Cerebellar nuclear complex (tissue), 1 donor: ENCODE results near the gene GNG4.
"Not testable (repeated sequence)": the region's sequence is repeated elsewhere in the genome, so short reads cannot be mapped to it uniquely, and the experiment has no call there.

ENCODE experiments used
- DNase-seq, 2 experiments: peaks; one replicate each; lab custom pipeline; 2025; lab: John Stamatoyannopoulos, UW

Gene GNG4

GRCh38 chr1:235582130-235582529, 67.5 kb downstream of the GNG4 start:
- DNase-seq, result no peak

- no peak for DNase-seq
These were observed 69.7 kb downstream of the GNG4 start for GRCh38 chr1:235579891-235580290.

- DNase-seq, result no peak
These were observed 74.0 kb downstream of the GNG4 start for GRCh38 chr1:235575597-235575996.

GRCh38 chr1:235573880-235574279, 75.7 kb downstream of the GNG4 start:
- DNase-seq, result no peak

DNA sequence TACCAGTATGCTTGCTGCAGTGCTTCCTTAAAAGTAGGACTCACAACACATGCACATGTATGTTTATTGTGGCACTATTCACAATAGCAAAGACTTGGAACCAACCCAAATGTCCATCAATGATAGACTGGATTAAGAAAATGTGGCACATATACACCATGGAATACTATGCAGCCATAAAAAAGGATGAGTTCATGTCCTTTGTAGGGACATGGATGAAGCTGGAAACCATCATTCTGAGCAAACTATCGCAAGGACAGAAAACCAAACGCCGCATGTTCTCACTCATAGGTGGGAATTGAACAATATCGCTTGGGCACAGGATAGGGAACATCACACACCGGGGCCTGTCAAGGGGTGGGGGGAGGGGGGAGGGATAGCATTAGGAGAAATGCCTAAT, 76.6 kb downstream of the GNG4 start:
- not testable (repeated sequence) for DNase-seq

DNA sequence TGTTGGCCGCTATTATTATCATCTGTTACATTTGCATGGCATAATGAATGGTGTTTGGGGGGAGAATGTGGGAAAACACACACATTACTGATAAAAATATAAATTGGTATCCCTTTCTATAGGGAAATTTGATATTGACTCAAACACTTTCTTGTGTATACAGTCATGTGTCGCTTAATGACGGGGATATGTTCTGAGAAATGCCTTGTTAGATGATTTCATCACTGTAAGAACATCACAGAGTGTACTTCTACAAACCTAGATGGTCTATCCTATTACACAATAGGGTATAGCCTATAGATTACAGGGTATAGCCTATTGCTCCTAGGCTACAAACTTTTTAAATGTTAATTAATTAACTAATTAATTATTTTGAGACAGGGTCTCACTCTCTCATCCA, 78.1 kb downstream of the GNG4 start:
- DNase-seq, result no peak

- DNase-seq, result no peak
These were observed 81.6 kb downstream of the GNG4 start for GRCh38 chr1:235567812-235568503.

- no peak for DNase-seq
These were observed 83.5 kb downstream of the GNG4 start for GRCh38 chr1:235566084-235566483.

DNA sequence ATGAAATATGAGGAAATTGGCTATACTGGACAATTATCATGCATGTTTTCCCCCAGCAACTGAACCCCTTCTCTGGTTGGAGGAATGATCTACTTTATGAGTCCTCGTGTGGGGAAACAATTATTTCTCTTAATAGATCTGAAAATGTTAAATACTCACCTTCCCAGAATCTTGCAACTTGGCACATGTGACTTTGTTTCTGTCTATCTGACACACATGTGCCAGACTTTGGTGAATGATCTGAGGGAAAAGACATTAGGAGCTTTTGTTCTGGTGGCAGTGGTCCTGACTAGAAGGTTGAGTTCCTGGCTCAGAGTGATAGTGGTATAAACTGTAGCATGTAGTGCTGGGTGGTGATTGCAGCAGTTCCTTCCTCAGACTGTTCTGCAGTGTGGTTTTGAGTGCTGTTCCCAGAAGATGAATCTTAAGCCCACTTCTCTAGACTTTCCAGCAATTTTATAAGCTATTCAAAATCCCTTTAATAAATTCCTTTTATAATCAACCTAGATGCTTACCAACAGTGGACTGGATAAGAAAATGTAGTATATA, 86.0 kb downstream of the GNG4 start:
- no peak for DNase-seq

GRCh38 chr1:235562589-235562988, 87.0 kb downstream of the GNG4 start:
- DNase-seq, result no peak

- DNase-seq, result no peak
These were observed 90.9 kb downstream of the GNG4 start for GRCh38 chr1:235558621-235559169.

GRCh38 chr1:235557495-235557894, 92.1 kb downstream of the GNG4 start:
- no peak for DNase-seq

DNA sequence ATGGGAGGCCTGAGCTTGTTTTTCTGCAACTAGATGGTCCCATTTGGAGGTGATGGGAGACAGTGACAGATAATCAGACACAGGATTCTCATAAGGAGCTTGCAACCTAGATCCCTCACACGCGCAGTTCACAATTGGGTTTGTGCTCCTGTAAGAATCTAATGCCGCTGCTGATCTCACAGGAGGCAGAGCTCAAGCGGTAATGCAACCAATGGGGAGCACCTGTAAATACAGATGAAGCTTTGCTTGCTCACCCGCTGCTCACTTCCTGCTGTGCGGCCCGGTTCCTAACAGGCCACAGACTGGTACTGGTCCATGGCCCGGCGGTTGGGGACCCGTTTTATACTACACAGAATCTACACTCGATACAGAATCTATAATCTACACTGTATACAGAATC, 92.8 kb downstream of the GNG4 start:
- no peak for DNase-seq

DNA sequence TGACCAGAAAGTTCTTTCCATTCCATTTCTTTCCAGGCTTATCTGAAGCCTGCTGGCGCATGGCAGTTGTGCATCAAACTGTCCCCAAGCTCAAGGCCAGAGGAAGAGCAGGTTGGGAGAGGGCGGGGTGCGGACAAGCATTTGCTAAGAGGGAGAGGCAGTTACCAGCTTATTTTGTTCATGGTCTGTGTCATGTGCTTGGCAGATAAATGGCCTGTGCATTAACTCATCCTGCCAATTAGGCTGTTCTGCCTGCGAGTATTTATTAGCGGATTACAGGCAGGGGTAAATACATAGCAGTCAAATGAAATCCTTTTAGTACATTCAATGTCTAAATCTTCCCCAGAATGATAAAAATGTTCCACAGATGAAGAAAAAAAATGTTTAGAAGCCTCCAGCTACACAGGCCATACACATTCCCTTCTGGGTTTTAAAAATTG, 96.5 kb downstream of the GNG4 start:
- no peak for DNase-seq

DNA sequence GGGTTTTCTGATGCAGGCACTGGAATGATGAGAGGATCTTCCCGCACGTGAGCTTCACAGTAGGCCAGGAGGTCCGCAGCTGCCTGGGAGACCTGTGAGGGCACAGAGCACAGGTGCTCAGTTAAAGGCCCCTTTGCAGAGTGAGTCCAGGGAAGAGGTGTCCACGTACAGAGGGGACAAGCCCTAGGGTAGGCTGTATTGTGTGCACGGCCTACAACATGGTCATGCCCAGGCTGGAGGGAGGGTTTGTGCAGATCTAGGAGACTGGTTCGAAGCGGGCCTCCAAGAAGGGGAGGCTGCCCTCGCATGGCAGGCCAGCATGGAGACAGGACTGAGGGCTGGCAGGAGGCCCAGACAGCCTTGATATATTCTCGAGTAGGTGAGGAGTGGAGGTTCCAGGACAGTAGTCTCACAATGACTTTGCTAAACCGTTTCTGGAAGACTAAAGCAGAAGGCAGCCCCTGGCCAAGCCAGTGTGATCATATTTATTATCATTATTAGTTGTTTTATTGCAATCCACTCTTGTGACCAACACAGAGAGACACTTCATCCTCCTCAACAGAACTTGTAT, 97.4 kb downstream of the GNG4 start:
- DNase-seq, result no peak

DNA sequence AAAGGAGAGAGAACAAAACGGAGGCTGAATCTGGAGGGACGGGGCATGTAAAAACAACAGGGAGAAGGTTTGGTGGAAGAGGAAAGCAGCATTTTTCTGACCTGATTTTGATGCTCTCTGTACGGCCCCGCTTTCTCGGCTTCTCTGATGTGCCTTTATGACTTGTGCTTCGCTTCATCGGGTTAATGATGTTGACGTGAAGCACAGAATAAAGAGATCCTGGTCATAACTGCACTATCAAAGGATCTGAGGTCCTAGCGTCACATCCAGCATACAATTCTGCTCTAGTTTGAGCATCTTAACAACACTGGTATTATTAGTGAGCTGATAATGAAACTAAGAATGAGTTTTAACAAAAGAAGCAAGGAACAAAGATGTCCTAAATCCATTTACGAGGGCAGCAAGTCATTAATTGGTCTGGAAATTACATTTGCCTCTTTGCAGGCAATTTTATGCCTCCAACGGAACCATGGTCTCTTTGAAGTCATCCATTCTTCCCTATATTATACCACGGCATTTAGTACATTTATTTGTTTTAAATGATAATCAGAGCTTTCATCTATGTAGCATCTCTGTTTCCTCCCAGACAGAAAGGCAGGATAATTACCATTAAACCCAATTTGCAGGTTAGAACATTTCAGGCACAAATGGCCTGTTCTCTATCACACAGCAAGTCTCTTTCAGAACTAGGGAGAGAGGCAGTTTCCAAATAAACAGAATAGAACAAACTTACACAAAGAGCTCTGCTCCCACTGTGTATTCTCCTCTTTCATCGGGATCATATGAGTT, 100.0 kb downstream of the GNG4 start:
- DNase-seq, result no peak

GRCh38 chr1:235546369-235547155, 103.0 kb downstream of the GNG4 start:
- DNase-seq, result not testable (repeated sequence)

DNA sequence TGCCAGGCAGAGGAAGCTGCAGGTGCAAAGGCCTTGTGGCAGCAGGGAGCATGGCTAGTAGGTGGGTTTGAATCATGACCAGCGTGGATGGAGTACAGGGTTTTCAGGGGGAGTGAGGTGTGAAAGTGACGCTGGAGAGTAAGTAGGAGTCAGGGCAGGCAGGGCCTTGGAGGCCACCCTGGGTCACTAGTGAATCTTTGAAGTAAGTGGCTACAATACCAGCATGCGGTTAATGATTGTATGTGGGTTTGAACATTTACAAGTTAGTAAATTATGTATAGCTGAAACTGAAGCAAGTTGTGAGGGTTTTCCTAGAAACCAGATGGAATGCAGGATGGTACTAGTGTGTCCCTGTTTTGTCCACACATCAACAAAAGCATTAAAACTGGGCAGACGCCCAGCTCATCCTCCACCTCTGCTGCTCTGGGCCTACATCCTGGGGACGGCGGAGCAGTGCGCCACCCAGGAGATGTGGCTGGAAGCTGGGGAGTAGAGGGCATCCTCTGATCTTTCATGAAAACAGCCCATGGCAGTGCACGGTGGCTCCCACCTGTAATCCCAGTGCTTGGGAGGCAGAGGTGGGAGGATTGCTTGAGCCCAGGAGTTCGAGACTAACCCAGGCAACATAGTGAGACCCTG, 104.2 kb downstream of the GNG4 start:
- no peak for DNase-seq

DNA sequence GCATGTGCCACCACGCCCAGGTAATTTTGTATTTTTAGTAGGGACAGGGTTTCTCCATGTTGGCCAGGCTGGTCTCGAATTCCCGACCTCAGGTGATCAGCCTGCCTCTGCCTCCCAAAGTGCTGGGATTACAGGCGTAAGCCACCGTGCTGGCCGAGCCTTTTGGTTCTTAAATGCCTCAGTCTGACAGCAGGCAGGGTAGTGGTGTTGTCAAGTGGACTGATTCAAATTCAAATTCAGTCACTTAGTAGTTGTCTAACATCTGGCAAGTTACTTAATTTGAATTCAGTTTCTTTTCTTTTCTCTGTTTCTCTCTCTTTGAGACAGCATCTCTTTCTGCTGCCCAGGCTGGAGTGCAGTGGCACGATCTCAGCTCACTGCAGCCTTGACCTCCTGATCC, 106.7 kb downstream of the GNG4 start:
- DNase-seq, result not testable (repeated sequence)

DNA sequence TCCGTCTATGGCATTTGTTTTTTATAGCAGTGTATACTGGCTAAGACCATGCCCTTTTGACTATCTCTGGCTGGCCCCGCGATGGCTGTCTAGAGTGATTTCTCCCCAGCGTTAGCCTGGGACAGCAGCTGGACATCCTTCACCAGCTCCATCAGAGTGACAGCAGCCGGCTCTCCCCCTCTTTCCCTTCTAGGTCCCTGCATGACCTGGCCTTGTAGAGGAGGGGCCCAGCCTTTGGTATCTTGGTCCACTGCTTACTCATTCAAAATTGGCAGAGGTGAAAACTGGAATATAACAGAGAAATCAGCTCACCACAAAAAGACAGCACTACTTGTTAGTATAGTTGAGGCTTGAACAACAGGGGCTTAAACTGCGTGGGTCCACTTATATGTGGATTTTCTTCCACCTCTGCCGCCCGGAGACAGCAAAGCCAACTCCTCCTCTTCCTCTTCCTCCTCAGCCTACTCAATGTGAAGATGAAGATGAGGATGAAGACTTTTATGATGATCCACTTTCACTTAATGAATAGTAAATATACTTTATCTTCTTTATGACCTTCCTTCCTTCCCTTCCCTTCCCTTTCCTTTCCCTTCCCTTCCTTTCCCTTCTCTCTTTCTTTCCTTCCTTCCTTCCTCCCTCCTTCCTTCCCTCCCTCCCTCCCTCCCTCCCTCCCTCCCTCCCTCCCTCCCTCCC, 116.0 kb downstream of the GNG4 start:
- no peak for DNase-seq

DNA sequence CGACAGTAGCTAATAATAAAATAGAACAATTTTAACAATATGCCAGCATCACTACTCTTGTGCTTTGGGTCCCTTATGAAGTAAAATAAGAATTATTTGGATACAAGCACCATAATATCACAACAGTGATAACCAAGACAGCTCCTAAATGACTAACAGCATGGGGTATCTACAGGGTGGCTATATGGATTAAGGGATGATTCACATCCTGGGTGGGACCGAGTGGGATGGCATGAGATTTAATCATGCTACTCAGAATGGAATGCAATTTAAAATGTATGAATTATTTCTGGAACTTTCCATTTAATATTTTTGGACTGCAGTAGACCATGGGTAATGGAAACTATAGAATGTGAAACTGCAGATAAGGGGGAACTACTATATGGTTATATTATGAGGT, 117.2 kb downstream of the GNG4 start:
- DNase-seq, result no peak
